HG03439 (cell line): ENCODE measurements around the gene INPP4A.
"Not testable (repeated sequence)": the region's sequence is repeated elsewhere in the genome, so short reads cannot be mapped to it uniquely, and the experiment has no call there.

Source experiments
- ATAC-seq: cut with Tn5 transposase; IDR thresholded peaks from one replicate; pipeline ENCODE4 v1.9.1; 2021; ENCODE audit warnings: mild to moderate bottlenecking, moderate library complexity; ENCODE audit not compliant: unreplicated experiment

INPP4A gene

DNA sequence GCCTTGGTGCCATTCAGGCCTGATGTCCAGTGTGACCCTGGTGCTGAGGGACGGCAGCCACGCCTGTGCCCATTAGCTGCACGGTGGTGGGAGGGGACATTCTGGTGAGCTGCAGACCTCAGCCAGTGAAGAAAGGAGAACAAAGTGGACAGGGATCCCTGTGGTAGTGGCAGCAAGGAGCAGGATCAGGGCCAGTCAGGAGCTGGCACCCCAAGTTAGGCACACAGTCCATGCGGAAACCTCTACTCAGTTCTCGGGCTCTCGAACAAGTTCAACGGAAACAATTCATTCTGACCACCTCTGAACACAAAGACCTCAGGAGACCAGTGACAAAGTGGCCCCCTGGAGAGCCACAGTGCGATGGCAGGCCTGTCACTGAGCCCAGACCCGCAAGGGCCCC is 133.6 kb downstream of the INPP4A start:
- no peak for ATAC-seq

DNA sequence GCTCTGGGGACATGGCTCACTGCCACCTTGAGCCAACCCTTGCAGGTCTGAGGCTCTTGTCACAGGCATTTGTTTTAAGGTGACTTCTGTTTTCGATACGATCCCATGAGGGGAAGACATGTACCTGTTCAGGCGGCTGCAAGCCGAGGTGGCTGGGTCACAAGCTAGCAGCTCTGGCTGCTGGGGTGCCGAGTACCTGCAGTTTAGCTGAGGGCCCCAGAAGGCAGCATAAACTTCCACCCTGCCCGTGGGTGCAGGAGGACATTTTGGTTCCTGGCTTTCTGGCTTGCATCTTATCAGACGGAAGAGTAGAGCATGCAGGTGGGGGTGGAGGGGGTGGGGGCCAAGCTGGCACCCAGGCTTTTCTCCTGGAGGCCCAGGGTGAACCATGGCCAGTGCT is 135.3 kb downstream of the INPP4A start:
- no peak for ATAC-seq

- ATAC-seq, result no peak
Observed at GRCh38 chr2:98580656-98581284, 136.1 kb downstream of the INPP4A start.

- no peak for ATAC-seq
Observed at GRCh38 chr2:98582523-98582922, 137.9 kb downstream of the INPP4A start.

DNA sequence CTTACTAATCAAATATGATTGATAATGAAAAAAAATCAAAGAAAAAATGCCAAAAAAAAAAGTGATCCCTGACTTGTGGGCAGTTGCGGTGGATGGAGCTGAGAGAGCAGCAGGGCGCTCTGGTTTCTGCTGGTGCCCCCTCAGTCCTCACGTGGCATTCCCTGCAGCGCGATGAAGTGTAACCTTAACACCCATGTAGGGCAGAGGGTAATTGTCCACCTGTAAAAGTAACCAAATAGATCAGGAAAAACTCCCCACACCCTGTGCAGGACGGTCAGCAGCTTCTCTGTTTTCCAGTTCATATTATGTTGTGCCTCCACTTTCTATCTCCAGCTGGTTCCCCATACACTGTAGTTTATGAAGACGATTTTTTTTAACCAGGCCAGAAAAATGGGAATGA is 138.6 kb downstream of the INPP4A start:
- ATAC-seq, result no peak

DNA sequence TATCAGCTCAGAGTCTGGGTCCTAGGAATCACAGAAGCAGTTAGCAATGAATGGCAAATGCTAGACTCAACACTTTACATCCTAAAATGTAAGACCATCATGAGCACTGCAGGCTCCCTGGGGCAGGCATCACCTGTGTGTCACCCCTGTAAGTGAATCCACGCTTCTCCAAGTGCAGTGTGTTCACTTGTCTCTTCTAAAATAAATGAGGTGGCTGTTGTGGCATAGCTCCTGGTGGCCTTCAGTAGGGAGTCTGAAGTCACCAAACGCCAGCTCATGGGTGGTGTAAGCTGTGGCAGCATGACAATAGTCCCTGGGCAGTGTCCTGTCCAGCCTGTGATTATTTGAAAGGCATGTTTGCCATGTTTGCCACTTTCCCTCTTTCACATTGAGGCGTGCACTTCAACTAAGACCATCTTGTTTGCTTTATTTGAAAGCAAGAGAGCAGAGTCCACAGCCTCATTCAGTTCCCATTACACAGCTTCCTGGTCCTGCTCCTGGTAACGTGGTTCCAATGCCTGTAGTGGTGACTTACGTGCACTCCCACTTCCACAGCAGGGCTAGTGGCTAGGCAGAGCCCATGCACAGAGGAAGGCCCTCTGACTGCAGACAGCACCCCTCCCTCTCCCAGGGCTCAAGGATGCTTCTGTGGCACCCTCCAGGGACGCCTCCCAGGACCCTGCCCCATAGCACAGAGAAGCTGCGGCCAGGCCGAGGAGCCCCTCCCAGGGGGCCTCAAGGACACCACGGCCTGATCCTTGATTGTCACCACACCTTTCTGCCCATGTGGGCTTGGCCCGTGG is 139.4 kb downstream of the INPP4A start:
- ATAC-seq, result no peak

DNA sequence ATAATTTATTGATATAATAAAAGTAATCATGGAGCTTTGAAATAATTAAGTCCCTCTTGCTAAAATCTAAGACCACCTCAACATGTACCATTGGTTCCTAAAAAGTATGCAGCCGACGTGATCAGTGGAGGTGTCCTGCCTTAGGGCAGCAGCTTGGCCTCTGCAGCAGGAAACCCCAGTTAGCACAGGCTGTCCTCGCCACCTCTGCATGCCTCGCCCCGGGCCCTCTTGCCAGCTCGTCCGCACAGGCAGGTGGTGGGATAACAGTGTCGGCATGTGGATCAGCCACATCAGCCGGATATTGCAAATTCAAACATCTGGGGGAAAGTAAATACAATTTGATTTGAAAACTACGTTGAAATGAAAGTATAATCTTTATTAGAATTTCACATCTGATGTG is 140.7 kb downstream of the INPP4A start:
- ATAC-seq, result no peak

GRCh38 chr2:98586551-98587140 is 142.0 kb downstream of the INPP4A start:
- no peak for ATAC-seq

- no peak for ATAC-seq
Observed at GRCh38 chr2:98588880-98589431, 144.3 kb downstream of the INPP4A start.

DNA sequence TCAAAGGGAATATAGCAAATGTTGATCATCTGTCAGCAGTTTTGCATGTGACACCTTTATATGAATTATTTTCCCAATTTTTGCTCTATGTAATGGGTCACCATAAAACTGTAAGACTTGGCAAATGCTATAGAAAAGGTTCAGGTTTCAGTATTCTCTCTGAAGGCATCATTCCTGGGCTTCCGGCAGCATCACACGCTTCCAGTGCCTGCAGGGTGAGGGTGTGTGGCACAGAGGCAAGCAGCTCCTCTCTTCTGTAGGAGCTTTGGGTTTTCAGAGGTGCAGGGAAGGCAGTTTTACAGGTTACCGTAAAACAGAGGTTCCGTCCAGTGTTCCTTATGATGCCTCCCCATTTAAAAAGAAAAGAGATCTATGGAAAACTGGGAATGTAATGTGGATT is 144.8 kb downstream of the INPP4A start:
- no peak for ATAC-seq

DNA sequence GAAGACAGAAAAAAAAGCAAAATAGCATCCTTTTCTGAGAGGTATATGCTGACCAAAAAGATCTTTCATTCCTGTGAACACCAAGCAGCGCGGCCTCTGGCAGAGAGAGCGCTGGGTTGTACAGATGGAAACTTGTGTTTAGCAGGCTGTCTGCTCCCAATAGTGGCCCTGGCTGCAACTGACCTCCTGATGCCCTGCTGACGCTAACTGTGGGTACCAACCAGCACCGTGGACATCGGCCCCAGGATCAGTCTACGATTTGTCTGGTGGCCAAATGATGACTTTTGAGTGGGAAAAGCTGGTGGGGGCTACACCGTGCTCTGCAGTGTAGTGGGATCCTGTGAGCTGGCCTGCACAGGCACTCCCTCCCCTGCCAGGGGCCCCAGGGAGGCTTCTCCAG is 147.9 kb downstream of the INPP4A start:
- no peak for ATAC-seq

GRCh38 chr2:98594665-98595064 is 150.0 kb downstream of the INPP4A start:
- ATAC-seq, result not testable (repeated sequence)

- ATAC-seq, result no peak
Observed at GRCh38 chr2:98598781-98599428, 154.2 kb downstream of the INPP4A start.

DNA sequence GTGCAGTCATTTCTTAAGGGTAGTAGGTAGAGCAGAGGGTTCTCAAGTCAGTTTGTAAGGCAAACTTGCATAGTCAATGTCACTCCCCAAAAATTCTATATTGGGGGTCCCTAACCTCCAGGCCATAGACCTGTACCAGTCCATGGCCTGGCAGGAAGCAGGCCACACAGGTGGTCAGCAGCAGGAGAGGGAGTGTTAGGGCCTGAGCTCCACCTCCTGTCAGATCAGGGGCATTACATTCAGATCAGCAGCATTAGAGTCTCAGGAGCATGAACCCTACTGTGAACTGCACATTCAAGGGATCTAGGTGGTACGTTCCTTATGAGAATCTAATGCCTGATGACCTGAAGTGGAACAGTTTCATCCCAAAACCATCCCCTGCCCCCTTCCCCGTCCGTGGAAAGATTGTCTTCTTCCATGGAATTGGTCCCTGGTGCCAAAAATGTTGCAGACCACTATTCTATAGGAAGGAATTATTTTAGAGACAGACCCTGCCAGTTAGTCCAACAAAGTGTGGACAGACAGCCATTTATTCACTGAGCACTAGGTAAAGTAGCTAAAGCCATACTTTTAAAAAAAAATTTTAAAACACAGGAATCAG is 157.0 kb downstream of the INPP4A start:
- ATAC-seq, result no peak

DNA sequence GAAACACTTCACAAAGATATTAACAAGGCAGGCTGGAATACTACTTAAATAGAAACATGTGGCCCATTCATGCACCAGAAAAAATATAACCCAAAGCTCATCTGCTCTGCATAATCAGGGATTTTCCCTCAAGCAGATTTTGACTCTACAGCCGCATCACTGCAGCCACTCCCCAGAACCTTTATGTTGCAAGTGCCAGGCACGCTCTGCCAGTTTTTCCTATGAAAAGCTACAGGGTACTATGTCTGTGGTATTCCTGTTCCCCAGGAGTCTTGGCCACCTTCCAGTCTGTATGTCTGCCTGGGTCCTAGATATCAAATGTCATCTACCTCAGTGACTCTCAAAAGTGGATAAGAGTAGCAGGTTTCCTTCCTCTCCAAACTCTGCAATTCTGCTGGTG is 159.9 kb downstream of the INPP4A start:
- no peak for ATAC-seq

DNA sequence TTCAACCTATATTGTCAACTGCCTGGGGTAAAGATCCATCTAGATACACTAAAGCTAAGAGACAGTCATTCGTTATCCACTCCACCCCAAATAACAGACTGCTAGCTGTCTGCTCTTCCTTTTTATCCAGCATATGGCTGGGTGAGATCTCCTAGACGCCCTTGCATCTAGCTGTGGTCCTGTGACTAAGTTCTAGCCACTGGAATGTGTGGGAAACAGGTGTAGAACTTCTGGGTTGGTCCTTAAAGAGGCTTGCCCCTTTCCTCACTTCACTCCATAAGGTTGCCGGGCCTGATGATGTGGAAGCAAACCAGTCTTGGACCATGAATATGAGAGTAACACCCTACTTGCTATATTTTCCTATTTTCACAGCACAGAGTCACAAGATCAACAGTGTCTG is 160.4 kb downstream of the INPP4A start:
- no peak for ATAC-seq

DNA sequence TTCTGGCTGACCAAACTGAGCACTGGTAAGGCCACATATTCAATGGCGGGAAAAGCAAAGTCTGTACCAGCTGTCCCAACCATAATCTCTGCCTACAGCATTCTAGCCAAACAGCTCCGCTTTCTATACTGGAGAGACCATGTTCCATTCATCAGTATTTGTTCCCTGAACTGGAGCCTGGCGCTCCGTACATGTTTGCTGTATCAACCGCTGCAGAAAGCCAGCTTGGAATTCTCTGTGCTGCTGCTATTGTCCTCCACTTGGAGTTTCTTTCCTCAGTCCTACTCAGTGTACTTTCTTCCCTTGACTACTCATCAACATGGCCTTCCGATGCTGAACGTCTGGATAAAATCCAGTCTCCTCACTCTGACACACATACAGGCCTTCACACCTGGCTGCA is 161.8 kb downstream of the INPP4A start:
- no peak for ATAC-seq

DNA sequence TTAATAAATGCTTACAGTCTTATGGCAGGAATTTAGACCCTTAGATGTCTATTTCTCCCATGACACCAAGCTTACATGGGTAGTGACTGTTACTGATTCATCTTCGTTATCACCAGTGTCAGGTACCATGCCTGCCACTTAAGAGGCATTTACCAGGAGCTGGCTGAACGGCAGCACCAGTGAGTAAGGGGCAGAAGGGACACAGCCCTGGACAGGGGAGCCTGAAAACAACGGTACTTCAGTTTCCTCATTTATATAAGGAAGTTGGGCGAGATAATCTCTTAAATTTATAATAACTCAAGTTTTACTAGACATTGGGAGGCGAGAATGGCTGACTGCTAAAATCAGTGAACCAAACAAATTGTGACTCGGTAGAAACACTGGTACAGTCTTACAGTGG is 162.4 kb downstream of the INPP4A start:
- no peak for ATAC-seq

DNA sequence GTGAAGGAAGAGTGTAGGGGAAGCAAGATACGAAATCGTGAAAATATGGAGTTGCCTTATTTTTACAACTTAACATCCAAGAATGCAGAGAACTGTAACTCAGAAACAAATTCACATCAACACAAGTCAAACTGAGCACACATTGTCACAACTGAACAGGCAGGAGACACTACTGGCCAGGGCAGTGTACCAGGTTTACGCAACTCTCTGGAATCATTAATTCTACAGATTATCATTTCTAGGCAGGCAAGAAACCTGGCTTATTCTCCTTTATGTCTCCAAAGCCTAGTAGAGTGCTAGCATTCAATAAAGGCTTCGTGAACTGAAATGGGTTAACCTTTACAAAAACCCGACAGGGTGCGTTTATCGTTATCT is 163.1 kb downstream of the INPP4A start:
- ATAC-seq, result no peak

GRCh38 chr2:98608116-98608961 is 163.7 kb downstream of the INPP4A start, which contains the start of the genes COA5 and UNC50:
Gene COA5, minus strand, starts transcription at chr2:98608512. Its CDS starts 107 bp downstream, at chr2:98608405.
Gene UNC50, plus strand, starts transcription at chr2:98608589. Its CDS starts 1,171 bp downstream, at chr2:98609760.
- ATAC-seq, result peak; percentile 86
